Measurements from ENCODE around the gene LUZP1.

The LUZP1 gene

DNA sequence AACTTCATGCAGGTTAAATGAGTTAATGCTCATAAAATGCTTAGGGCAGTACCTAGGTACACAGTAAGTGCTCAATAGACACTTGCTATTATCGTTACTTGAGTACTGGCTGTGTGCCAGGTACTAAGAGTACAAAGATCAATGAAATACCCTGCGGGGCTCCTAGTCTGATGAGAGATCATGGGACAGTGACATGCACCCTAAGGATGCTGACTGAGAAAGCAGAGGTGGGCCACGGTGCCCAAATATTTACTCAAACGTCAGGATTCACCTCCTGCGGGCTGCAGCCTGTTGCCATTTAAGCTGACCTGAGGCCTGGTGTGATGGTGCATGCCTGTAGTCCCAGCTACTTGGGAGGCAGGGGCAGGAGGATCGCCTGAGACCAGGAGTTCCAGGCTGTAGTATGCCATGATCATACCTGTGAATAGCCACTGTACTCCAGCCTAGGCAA, 19.8 kb upstream of the LUZP1 start:
- no peak for DNase-seq

- DNase-seq = no peak
Measured at GRCh38 chr1:23187637-23188036, 19.0 kb upstream of the LUZP1 start.

DNA sequence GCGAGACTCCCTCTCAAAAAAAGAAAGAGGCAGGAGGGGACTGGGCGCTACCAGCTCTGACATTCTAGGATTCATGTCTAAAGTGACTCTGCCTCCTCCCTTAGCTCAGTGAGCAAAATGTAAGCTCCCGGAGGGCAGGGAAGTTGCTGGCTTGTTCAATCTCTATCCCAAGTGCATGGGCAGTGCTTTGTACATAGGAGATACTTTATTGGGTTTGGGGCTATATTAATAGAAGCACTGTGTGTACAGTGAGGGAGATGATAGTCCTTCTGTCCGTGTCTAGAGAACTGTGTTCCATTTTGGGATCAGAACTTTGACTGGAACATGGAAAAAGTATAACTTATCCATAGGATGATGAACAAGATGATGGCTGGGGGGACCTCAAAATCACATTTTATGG, 16.7 kb upstream of the LUZP1 start:
- no peak for DNase-seq

DNA sequence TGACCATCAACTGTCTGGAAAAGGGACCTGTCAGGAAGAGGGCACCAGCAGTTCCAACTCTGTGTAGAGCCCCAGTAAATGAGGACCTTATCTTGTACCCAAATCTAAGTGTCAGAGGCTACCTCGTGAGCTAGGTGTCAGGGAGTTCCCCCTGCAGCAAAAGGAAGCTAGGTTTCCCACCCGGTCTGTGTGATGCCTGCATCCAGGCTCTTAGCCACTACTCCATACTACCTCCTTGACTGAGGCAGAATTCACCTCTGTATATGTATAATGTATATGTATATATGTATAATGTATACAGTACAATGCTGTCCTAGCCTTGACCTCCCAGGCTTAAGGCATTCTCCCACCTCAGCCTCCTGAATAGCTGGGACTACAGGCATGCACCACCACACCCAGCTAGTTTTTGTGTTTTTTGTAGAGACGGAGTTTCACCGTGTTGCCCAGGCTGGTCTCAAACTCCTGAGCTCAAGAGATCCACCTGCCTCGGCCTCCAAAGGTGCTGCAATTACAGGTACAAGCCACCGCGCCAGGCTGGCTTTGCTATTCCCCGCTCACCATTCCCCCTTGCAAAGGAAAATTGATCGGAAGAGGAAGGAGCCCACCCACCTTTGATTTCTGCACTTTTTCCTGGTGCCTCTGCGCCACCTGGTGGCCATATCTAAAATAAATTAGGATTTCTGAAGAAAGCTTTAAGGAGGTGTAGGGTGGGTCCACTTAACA, 15.7 kb upstream of the LUZP1 start:
- DNase-seq = peak; percentile 26

- no peak for DNase-seq
Measured at GRCh38 chr1:23179862-23180261, 11.2 kb upstream of the LUZP1 start.

DNA sequence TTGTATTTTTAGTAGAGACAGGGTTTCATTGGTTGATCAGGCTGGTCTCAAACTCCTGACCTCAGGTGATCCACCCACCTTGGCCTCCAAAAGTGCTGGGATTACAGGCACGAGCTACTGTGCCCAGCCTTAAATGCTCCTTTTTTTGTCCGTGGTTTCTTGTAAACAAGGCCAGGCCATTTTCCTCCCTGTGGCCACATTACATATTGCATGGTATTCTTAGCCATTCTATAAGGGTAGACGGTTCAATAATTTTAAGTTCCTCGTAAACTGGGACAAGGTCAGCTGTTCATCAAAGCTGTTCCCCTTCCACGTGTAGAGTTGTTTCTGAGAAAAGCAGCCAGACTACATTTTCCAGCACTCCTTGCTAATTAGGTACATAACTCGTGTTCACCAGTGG, 10.3 kb upstream of the LUZP1 start:
- no peak for DNase-seq

- no peak for DNase-seq
Measured at GRCh38 chr1:23178414-23178813, 9.8 kb upstream of the LUZP1 start.

- peak; percentile 66 for DNase-seq
Measured at GRCh38 chr1:23177438-23178380, 9.1 kb upstream of the LUZP1 start.

GRCh38 chr1:23177031-23177430, 8.4 kb upstream of the LUZP1 start:
- DNase-seq = no peak

DNA sequence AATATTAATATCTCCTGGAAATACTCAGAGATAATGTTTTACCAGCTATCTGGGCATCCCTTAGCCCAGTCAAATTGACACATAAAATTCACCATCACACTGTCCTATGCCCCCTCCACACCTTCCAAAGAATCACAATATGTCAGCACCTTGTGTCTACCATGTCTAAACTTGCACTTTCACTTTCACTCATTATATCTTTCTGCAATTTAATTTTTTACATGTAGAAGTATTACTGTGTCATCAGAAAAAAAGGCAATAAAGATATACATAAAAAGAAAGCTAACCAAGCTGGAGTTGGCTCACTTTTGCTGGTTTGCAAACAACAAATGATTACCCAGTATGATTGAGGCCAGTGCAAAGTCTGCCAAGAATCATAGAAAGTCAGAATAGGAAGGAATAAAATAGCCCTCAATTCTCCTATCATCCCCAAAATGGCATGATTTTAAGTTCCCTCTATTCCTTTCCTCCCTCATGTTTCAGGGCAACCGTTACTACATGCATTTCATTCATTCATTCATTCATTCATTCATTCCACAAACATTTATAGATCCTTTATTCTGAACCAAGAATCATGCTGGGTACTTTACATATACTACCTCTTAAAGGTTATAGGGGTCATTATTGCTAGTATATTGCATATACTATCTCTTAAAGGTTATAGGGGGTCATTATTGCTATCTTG, 5.9 kb upstream of the LUZP1 start:
- no peak for DNase-seq

GRCh38 chr1:23171181-23171755, 2.6 kb upstream of the LUZP1 start:
- DNase-seq = no peak

- peak; percentile 45 for DNase-seq
Measured at GRCh38 chr1:23169727-23170335, 1.2 kb upstream of the LUZP1 start.

DNA sequence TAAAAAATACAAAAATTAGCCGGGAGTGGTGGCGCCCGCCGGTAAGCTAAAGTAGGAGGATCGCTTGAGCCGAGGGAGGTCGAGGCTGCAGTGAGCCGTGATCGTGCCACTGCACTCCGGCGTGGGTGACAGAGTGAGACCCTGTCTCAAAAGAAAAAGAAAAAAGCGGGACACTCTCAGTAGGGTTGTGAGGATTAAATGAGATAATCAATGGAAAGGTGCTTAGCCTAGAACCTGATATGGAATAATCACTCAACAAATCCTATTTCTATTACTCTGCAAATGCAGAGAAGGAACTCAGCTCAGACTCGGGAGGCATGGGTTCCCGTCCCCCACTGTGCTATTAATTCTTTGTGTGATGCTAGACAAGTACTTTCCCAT, 529 bp upstream of the LUZP1 start:
- no peak for DNase-seq

- DNase-seq = peak; percentile 41
Measured at GRCh38 chr1:23168079-23168444, 594 bp downstream of the LUZP1 start.

- DNase-seq = peak; percentile 42
Measured at GRCh38 chr1:23167353-23168078, 1.1 kb downstream of the LUZP1 start.

DNA sequence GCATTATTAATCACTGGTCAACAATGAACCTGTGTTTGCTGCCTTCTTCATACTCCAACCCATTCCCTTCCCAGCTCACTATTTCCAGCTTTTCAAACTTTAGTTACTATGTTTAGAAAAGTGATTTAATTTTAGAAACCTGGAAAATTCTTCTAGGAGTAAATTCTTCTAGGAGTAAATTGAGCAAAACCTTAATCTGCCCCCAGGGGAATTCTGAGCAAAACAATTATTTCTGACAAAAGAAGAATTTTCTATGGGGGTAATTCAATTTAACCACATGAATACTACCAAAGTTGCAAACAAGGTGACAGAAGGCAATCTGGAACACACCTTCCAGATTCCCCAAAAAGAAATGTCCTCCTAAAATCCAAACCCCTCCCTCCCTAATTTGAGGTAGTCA, 1.8 kb downstream of the LUZP1 start:
- no peak for DNase-seq

- no peak for DNase-seq
Measured at GRCh38 chr1:23163395-23163794, 5.3 kb downstream of the LUZP1 start.

DNA sequence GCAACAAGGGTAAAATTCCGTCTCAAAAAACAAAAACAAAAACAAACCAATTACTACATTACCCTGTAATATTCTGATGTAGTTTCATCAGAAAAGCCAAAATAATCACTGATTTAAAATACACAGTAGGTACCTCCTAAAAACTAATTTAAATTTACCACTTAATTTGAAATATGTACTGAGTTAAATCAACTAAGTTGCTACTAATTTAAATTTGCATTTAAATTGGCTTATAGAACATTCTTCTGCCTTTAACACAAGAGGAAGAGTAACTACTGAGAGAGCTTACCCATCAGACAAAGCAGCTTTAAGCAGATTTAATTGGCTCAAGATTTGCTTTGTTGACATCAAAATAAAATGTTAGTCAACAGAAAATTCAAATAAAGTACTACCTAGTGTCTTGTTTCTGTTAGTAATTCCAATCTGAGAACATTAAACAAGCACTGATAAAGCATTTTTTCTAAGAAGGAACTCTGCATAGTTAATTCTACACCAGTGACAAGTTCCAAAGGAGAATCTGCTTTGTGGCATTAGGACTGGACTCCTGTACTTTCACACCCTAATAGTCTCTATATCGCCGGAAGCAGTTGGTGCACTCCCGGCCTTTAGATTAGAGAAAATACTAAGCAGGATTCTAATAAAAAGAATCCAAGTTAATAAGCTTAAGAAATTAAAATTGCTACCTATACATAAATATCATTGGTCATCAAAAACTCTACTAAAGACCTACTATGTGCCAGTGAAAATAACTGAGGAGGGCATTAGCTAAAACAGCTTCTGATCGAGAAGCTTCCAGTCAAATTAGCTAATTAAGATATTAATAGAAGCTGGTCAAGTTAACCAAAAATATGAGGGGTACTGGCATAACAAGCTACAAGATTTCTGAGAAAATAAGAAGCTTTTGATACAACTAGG, 8.4 kb downstream of the LUZP1 start:
- no peak for DNase-seq

DNA sequence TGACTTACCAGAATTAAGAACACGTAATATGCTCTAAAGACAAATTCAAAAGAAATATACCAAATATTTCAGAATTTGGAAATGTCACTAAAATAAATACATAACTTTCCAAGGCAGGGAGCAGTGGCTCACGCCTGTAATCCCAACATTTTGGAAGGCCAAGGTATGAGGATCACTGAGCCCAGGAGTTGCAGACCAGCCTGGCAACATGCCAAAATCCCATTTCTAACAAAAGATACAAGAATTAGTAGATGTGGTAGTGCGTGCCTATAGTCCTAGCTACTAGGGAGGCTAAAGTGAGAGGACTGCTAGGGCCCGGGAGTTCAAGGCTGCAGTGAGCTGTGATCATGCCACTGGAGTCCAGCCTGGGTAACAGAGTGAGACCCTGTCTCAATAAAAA, 11.7 kb downstream of the LUZP1 start:
- no peak for DNase-seq

- DNase-seq = no peak
Measured at GRCh38 chr1:23152966-23153684, 15.5 kb downstream of the LUZP1 start.
